Motor neuron (in vitro differentiated cells): ENCODE results near the gene TNFRSF19. TPM values are rescaled to one million over a fixed set of nuclear protein-coding genes. Genes with fewer than 3 reads are reported as not detected.

Experiments used
- ATAC-seq, 8 experiments: fragments of 200-7000 bp; cut with Tn5 transposase; replicated peaks in 6 of 8; 2 replicates each; pipeline ENCODE4 v1.8.0; 2021; ENCODE audit warnings: mild to moderate bottlenecking in 8 of 8, moderate library complexity in 8 of 8
- H3K27ac ChIP-seq, 2 donors: fragments of 250-450 bp; sonication (Bioruptor Pico); 2 replicates each; pipeline ENCODE4 v1.9.0; 2021; ENCODE audit warnings: antibody characterized with exemption in 2 of 2, mild to moderate bottlenecking in 2 of 2, moderate library complexity in 1 of 2
- H3K4me1 ChIP-seq, 2 donors: fragments of 250-450 bp; sonication (Bioruptor Pico); replicated peaks in 1 of 2; 2 replicates each; pipeline ENCODE4 v1.6.1; 2021; ENCODE audit warnings: antibody characterized with exemption in 2 of 2, mild to moderate bottlenecking in 2 of 2, moderate library complexity in 1 of 2
- H3K4me3 ChIP-seq, 5 donors: fragments of 250-450 bp; sonication (Bioruptor Pico); 2 replicates each; pipeline ENCODE4 v1.9.0; 2021; ENCODE audit warnings: antibody characterized with exemption in 5 of 5, mild to moderate bottlenecking in 5 of 5, moderate library complexity in 4 of 5
- WGBS, 10 experiments: fragments of 450-650 bp; shearing (Covaris generic); methylation state at CpG; one replicate each; pipeline ENCODE4 v1.0.0; 2022; 5-methylcytosine and 5-hydroxymethylcytosine counted together
- in situ Hi-C, 9 experiments: fragments of 400-800 bp; cut with MboI; loops; one replicate each; pipeline ENCODE4 v1.15.0; 2021; ENCODE audit warnings: low sequenced_read_pairs in 9 of 9, low pct_unique_long_range_greater_than_20kb in 2 of 9; ENCODE audit not compliant: unreplicated experiment in 9 of 9
- total RNA-seq, 8 experiments: library from RNA; unstranded; fragments of 300-600 nt; gene quantifications; 2 replicates each; pipeline versions ENCODE4 v1.2.3 to v1.2.4, GENCODE V29; 2022

TNFRSF19 gene
- total RNA-seq, 8 experiments from 2014 or later: 0.17 to 95.2 (median 6.9) TPM

DNA sequence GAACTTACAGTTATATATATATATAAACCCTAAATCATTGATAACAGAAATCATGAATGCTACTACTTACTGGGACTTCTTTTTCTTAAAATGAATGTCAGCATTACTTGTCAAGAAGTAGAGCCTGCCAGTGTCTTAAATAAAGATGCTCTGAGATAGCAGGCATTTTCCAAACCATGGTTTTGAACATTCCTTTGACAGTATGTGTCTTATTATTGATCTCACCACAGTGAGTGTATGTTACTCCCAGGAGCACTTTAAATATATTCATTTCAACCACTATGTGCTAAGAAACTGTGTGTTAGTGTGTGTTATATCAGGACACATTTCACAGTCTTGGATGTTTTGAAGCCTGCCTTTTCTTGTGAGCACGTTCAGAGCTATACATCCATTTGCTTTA, 28.2 kb downstream of the TNFRSF19 start:
- Histone ChIP-seq H3K4me1 (no peaks in the 10 kb centered on the region), H3K4me3 (no peak overlapping the region), H3K27ac (no peak overlapping the region)
- no peak for ATAC-seq
- 0 to 86% (median 20%) methylated on average over 1 of the region's 1 CpG; no CpG with 5 or more reads in 1 of the 10 experiments for WGBS, 10 experiments
- in situ Hi-C loops: loop anchor here in 1 of 9 experiments (25.0 kb wide), 1 partner anchor 264 kb away; no protein-coding TSS in a partner anchor

DNA sequence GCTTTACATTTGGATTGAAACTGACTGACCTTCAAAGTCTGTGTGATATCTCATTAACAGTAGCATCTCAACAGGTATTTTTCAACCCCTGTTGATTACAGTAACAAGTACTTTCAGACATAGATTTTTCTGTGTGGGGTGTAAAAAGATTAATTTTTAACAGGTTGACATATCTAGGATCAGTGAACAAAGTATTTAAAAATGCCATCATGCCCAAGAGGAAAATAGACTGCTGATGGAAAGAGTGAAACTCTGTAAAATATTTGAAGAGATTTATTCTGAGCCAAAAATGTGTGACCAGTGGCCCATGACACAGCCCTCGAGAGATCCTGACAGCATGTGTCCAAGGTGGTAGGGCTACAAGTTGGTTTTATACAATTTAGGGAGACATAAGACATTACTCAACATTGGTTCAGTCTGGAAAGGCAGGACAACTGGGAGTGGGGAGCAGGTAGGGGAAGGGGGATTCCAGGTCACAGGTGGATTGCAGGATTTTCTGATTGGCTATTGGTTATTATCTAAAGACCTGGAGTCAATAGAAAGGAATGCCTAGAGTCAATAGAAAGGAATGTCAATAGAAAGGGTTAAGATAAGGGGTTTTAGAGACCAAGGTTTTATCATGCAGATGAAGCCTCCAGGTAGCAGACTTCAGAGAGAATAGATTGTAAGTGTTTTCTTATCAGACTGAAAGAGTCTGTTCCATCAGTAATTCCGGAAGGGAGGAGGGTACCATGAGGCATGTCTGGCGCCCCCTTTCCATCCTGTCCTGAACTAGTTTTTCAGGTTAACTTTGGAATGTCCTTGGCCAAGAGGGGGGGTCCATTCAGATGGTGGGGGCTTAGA, 29.1 kb downstream of the TNFRSF19 start:
- Histone ChIP-seq H3K4me3 (no peak overlapping the region), H3K4me1 (no peaks in the 10 kb centered on the region), H3K27ac (no peak overlapping the region)
- WGBS, 10 experiments: 33 to 89% (median 72%) methylated on average over 1 to 3 of the region's 3 CpGs; no CpG with 5 or more reads in 3 of the 10 experiments
- no peak for ATAC-seq
- in situ Hi-C loops: loop anchor here in 1 of 9 experiments (25.0 kb wide), 1 partner anchor 263 kb away; no protein-coding TSS in a partner anchor

DNA sequence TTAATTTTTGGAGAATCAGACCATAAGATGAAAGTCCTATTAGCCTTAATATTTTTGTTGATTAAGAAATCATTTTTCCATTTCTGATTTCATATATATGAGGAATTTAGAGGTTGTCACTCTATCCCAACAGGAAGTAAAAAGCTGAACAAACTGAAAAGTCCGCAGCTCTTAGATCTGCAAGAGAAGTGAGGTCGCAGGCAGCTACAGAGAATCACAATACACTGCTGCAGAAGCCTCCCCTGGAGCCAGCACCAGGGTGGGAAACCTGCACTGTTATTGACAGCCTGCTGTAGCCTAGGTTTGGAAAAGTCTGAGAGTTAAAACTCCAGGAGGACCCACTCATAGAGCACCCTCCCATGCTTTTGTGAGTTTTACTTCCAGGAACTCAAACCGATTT, 29.9 kb downstream of the TNFRSF19 start:
- 20 to 93% (median 44%) methylated on average over 1 to 3 of the region's 3 CpGs; no CpG with 5 or more reads in 1 of the 10 experiments for WGBS, 10 experiments
- no peak for ATAC-seq
- H3K4me3 ChIP-seq: no peak overlapping the region
- in situ Hi-C loops: no loop called here
- H3K4me1 ChIP-seq: no peaks in the 10 kb centered on the region
- H3K27ac ChIP-seq: no peak overlapping the region

DNA sequence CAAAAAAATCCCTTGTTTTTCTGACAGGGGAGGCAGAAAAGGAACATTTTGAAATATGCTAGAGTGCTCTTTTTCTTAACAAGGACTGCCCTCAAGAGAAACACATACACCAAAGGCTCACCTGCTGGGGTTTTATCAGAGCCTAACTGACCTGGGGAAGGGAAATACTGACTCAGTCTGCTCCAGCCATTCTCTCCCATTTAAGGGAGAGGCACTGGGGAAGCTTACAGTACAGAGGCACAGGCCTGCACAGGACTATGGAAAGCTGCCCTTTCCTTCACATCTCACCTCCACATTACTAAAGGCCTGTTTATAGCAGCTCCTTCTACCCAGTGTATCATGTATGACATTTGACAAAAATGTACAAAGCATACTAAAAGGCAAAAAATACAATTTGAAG, 30.3 kb downstream of the TNFRSF19 start:
- H3K27ac ChIP-seq: no peak overlapping the region
- no peak overlapping the region for H3K4me3 ChIP-seq
- in situ Hi-C loops: no loop called here
- ATAC-seq: no peak
- no peaks in the 10 kb centered on the region for H3K4me1 ChIP-seq

DNA sequence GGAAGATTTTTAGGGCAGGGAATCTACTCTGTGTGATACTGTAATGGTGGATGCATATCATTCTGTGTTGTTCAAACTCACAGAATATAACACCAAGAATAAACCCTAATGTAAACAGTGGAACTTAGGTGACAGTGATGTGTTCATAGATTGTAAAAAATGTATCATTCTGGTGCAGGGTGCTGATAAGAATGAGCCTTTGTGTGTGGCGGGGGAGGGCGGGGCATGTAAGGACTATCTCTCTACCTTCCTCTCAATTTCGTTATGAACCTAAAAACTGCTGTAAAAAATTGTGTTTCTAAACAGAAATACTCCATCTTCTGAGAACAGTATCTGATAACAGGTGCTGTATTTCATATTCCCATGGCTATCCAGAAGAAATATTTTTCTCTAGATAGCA, 35.6 kb downstream of the TNFRSF19 start:
- Histone ChIP-seq H3K27ac (no peak overlapping the region), H3K4me3 (no peak overlapping the region), H3K4me1 (peaks cover 19 to 21% of the 10 kb centered on the region in 2 donors)
- in situ Hi-C loops: no loop called here
- WGBS, 10 experiments: 77 to 100% (median 86%) methylated on average over 1 to 3 of the region's 3 CpGs; no CpG with 5 or more reads in 1 of the 10 experiments
- ATAC-seq: no peak

DNA sequence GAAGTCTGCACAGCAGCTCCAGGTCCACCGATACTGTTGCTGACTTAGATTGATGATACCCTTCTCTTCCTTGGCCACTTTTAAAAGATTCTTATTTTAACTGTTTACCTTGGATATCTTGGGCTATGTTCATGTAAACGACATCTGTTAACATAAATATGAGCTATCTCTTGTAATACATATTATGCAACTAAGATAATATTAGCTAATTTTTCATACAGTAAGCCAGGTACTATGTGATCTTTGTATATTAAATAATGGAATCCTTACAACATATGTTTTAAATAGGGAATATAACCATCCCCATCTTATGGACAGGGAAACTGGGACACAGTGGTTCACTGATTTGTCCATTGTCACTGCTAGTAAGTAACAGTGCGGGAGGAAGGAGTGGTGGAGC, 37.9 kb downstream of the TNFRSF19 start:
- Histone ChIP-seq H3K4me1 (peaks cover 19 to 23% of the 10 kb centered on the region in 2 donors), H3K27ac (no peak overlapping the region), H3K4me3 (no peak overlapping the region)
- 63 to 100% (median 83%) methylated on average over 1 to 3 of the region's 3 CpGs; no CpG with 5 or more reads in 3 of the 10 experiments for WGBS, 10 experiments
- in situ Hi-C loops: no loop called here
- ATAC-seq: no peak

DNA sequence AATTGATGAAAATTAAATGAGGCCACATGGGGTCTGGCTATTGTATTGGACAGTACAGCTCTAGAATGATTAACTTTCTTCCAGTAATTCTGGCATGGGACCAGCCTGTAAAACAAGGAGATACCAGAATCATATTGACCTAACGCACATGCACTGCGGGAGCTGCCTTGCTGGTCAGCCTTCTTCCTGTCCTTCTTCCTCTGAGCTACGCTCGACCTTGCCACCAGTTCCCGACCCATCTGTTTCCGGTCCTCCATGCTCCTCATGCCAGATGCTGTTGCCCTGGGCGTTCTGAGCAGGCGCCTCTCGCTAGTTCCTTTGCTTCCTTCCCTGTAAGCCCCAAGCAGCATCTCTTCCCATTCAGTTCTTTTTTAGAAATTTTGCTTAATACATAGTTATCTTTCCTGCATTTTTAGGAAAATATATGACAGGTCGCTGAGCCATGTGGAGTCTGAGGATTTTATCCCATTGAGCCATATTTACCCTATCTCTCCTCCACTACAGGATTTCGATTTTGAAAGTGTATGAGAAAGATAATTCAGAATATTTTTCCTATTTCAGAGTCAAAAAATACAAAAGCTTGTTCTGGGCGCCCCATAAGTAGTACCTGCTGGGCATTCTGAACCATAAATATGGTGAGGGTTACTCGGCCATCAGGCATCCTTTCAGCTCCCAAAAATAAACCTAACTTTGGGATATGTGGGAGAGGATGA, 38.6 kb downstream of the TNFRSF19 start:
- in situ Hi-C loops: no loop called here
- peaks cover 19 to 27% of the 10 kb centered on the region in 2 donors for H3K4me1 ChIP-seq
- no peak overlapping the region for H3K27ac ChIP-seq
- no peak overlapping the region for H3K4me3 ChIP-seq
- WGBS, 10 experiments: 0 to 93% (median 55%) methylated on average over 1 to 13 of the region's 13 CpGs
- ATAC-seq: peak in 6 of 8 experiments; percentile 16 to 90 (median 66)

DNA sequence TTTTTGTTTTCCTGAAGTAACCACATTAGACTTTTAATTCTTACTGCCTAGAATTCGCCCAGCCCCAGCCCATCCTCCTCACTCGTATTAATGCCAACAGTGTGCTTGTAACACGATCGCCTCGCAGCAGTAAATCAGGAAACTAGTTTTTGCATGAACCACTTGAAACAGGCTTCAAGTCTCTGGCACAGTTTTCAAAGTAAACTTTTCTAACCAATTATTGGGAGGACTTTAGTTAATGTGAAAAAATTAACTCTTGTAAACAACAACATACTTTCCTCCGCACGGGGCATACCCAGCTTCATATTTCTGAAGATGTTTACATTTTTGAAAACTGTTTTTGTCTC, 39.2 kb downstream of the TNFRSF19 start:
- ATAC-seq: peak in 3 of 8 experiments; percentile 55 to 76 (median 73)
- H3K27ac ChIP-seq: no peak overlapping the region
- in situ Hi-C loops: no loop called here
- 3 to 80% (median 37%) methylated on average over 2 to 7 of the region's 7 CpGs for WGBS, 10 experiments
- H3K4me1 ChIP-seq: peaks cover 23 to 32% of the 10 kb centered on the region in 2 donors
- H3K4me3 ChIP-seq: no peak overlapping the region

DNA sequence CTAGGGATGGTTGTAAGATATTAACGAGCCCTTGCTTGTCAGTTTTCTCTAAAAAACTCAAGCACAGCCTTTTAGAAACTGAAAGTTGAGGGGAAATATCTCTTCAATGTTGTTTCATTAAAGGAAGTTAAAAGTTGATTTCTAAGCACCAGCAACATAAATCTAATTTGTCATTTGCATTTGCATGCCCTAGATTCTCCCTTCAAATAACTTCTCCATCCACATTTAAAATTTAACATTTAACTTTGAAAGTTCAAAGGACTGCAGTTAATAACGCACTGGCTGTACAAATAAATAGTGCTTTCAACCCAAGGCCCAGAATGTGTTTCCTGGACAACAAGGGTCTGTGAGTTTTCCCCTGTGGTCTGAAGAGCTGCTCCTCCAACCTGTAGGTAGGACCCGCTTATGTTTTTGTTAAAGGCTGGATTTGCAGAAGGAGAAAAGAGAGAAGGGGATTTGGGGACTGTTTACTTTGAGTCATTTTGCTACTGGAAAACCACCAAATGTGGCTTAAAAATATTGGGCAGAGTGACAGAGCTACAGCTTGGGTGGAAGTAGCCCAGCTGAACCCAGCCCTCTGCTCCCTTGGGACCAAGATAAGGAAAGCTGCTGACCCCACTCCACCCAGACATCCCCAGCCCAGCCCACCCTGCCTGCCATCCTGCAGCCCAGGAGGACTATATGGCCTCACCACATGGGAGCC, 39.8 kb downstream of the TNFRSF19 start:
- no peak overlapping the region for H3K4me3 ChIP-seq
- H3K27ac ChIP-seq: no peak overlapping the region
- H3K4me1 ChIP-seq: peaks cover 26 to 32% of the 10 kb centered on the region in 2 donors
- in situ Hi-C loops: no loop called here
- peak in 1 of 8 experiments; percentile 41 for ATAC-seq
- 4 to 30% (median 22%) methylated on average over 1 to 3 of the region's 3 CpGs; no CpG with 5 or more reads in 2 of the 10 experiments for WGBS, 10 experiments

DNA sequence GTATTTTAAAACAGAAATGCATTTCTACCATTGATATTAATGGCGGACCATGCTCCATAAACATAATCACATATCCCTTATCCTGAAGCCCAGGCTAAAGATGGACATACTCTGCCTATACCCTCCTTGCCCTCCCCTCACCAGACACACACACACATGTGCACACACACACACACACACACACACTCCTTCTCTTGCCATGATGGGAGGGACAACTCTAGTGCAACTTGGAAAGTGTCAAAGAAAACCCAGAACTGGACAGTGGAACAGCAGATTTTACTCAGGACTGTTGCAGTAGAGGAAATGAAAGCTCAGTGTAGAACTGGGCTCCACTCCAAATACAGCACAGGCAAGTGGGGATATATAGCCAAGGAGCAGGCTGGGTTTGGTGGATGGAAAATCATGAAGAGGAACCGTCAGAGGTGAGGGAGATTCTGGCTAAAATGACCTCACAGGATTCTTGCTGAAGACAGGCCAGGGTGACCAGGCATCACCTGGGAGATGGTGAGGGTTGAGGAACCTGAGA, 40.8 kb downstream of the TNFRSF19 start:
- 100% methylated on average over 1 to 2 of the region's 2 CpGs; no CpG with 5 or more reads in 4 of the 10 experiments for WGBS, 10 experiments
- ATAC-seq: no peak

DNA sequence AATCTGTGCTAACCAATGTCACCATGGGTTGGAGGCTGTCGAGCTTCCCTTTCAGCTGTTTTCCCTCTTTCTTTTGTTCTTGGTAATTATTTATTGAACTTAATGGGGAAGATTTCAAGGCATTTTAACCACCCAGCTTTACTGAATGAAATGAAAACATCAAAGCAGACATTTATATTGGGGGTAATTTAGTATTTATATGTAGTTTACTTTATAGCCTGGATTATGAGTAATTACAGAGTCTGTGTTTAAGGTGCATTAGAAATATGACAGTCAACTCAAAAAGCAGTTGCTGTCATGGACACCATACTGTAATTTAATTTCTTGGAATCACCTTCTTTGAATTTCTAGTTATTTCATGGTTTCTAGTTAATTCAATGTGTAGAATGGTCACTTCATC, 42.0 kb downstream of the TNFRSF19 start:
- no peak for ATAC-seq
- H3K27ac ChIP-seq: no peak overlapping the region
- no peak overlapping the region for H3K4me3 ChIP-seq
- in situ Hi-C loops: no loop called here
- 50 to 100% (median 70%) methylated on average over 1 of the region's 1 CpG; no CpG with 5 or more reads in 3 of the 10 experiments for WGBS, 10 experiments
- peaks cover 40 to 44% of the 10 kb centered on the region in 2 donors for H3K4me1 ChIP-seq

More for the DNA sequence above, 40.8 kb downstream of the TNFRSF19 start:
- Histone ChIP-seq H3K27ac (no peak overlapping the region), H3K4me1 (peaks cover 36 to 42% of the 10 kb centered on the region in 2 donors), H3K4me3 (no peak overlapping the region)
- in situ Hi-C loops: no loop called here

DNA sequence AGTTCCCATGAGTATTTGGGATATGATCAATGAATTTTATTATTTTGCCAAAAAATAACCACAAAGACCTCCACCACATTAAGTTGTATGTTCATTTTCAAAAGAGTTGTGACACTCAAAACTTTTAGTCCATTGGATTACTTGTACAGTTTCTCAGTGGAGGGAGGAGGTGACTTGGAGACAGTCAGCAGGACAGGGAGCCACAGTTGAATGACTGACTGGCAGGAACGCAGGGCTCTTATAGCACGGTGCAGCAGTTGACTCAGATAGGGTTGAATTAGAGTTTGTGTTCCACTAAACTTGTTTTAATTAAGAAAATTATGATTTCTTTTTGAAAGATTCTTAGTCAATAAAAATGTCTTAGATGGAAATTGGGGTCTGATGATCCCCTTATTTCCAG, 42.5 kb downstream of the TNFRSF19 start:
- Histone ChIP-seq H3K4me1 (peaks cover 40 to 44% of the 10 kb centered on the region in 2 donors), H3K4me3 (no peak overlapping the region), H3K27ac (no peak overlapping the region)
- WGBS, 10 experiments: 74 to 100% (median 83%) methylated on average over 1 to 2 of the region's 2 CpGs; no CpG with 5 or more reads in 4 of the 10 experiments
- in situ Hi-C loops: no loop called here
- no peak for ATAC-seq
